Measurements from ENCODE around the gene ZBTB5. TPM values are rescaled to one million over a fixed set of nuclear protein-coding genes. Genes with fewer than 3 reads are reported as not detected.

The ZBTB5 gene
- total and polyA plus RNA-seq, 9 of the 15 experiments (the other 6 are each of a cell fraction or from before 2014, with no cell fraction given), result 2.3 to 43.2 (median 15.5) TPM

DNA sequence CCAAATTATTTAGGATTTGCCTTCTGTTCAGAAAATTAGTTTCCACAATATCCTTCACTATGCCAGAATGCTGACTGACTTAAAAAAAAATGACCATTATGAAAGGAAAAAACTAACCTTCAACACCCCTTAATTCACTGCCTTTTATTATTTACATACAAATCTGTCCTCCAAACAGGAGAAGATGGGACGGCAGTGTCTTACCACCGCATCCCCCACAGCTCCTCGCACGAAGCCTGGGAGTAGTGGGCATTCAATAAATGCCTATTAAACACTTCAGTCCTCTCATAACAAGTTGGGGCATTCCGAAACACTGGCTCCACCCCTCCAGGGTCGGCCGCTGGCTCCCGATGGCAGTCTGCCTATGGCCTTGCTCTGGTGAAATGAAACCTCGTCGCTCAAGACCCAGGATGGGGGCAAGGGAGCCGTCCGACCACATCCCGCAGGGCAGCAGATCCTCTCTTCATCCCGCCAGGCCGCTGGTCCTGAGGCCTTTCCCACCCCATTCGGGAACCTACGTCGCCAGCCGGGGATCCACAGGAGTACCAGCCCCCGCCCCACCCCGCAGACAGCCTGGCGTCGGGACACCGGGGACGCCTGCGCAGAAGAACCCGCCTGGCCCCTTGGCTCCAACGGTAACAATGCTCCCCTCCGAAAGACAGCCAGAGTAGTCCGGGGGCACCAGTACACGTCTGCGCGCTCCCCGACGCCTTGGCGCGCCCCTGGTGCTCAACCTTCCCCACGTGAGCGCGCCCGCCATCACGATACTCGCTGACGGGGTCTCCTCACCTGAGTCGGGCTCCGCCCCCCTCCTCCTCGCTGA is 613 bp downstream of the ZBTB5 start (continued):
- TF ChIP-seq TCF7L2 (IDR thresholded peaks at IDR 0.05; ENCODE audit: low read depth, low read length) (no peak), USF1 (CRISPR knock-in tag; IDR thresholded peaks at IDR 0.05) (peak; percentile 81), SPI1 (IDR thresholded peaks at IDR 0.05; ENCODE audit: borderline replicate concordance, low read depth, low read length) (no peak), E2F3 (CRISPR knock-in tag; IDR thresholded peaks at IDR 0.05) (0 out of 2 replicates have a peak, but pooled peaks have one; percentile 4), DDX20 (tag; IDR thresholded peaks at IDR 0.05; ENCODE audit: low read depth) (no peak), ZC3H4 (CRISPR knock-in tag; IDR thresholded peaks at IDR 0.05; ENCODE audit: borderline replicate concordance) (no peak), KLF6 (CRISPR knock-in tag; IDR thresholded peaks at IDR 0.05; ENCODE audit: borderline replicate concordance) (no peak), ZNF707 (CRISPR knock-in tag; conservative IDR thresholded peaks at IDR 0.05) (no peak), NUFIP1 (IDR thresholded peaks at IDR 0.05; ENCODE audit: partially characterized antibody) (no peak), SMARCC2 (IDR thresholded peaks at IDR 0.05; ENCODE audit: low read depth) (no peak), ELF4 (CRISPR knock-in tag; IDR thresholded peaks at IDR 0.05) (no peak), MYC (IDR thresholded peaks at IDR 0.05; ENCODE audit: low read depth, low read length) (peak; percentile 69; the same call in 1 of the 2 replicates), MYC (CRISPR knock-in tag; IDR thresholded peaks at IDR 0.05; ENCODE audit: borderline replicate concordance, low read depth) (peak; percentile 39; the same call in 1 of the 2 replicates), TRIM24 (IDR thresholded peaks at IDR 0.05) (no peak), POLR2AphosphoS5 (IDR thresholded peaks at IDR 0.05; ENCODE audit: control insufficient read depth, insufficient read depth, low read depth, low read length) (no peak), ILF3 (IDR thresholded peaks at IDR 0.05; ENCODE audit: borderline replicate concordance) (no peak), ATF1 (CRISPR knock-in tag; IDR thresholded peaks at IDR 0.05) (no peak), ATF1 (tag; IDR thresholded peaks at IDR 0.05) (no peak), CHD2 (IDR thresholded peaks at IDR 0.05; ENCODE audit: low read depth, low read length) (no peak), NEUROD1 (IDR thresholded peaks at IDR 0.05; ENCODE audit: borderline replicate concordance, low read depth, low read length, partially characterized antibody) (no peak), NRF1 (conservative IDR thresholded peaks at IDR 0.05 in 1 of 2, IDR thresholded peaks at IDR 0.05 in 1 of 2) (peak; percentile 92 to 94), HSF4 (CRISPR knock-in tag; IDR thresholded peaks at IDR 0.05; ENCODE audit: borderline replicate concordance) (no peak), CCNT2 (IDR thresholded peaks at IDR 0.05; ENCODE audit: borderline replicate concordance, extremely low read depth, insufficient read length, low read depth, low read length) (no peak)
- TF ChIP-seq, protein P1, sequence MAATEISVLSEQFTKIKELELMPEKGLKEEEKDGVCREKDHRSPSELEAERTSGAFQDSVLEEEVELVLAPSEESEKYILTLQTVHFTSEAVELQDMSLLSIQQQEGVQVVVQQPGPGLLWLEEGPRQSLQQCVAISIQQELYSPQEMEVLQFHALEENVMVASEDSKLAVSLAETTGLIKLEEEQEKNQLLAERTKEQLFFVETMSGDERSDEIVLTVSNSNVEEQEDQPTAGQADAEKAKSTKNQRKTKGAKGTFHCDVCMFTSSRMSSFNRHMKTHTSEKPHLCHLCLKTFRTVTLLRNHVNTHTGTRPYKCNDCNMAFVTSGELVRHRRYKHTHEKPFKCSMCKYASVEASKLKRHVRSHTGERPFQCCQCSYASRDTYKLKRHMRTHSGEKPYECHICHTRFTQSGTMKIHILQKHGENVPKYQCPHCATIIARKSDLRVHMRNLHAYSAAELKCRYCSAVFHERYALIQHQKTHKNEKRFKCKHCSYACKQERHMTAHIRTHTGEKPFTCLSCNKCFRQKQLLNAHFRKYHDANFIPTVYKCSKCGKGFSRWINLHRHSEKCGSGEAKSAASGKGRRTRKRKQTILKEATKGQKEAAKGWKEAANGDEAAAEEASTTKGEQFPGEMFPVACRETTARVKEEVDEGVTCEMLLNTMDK (IDR thresholded peaks at IDR 0.05; ENCODE audit: borderline replicate concordance, insufficient read depth, low read depth, low read length, poor library complexity, severe bottlenecking), result no peak
- TF ChIP-seq, protein P2, sequence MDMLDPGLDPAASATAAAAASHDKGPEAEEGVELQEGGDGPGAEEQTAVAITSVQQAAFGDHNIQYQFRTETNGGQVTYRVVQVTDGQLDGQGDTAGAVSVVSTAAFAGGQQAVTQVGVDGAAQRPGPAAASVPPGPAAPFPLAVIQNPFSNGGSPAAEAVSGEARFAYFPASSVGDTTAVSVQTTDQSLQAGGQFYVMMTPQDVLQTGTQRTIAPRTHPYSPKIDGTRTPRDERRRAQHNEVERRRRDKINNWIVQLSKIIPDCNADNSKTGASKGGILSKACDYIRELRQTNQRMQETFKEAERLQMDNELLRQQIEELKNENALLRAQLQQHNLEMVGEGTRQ (CRISPR knock-in tag; IDR thresholded peaks at IDR 0.05), result peak; percentile 48; the same call in 1 of the 2 replicates

Measured in K562 (cell line).